ENCODE data around the gene ARHGAP26.
"Not testable (repeated sequence)": the region's sequence is repeated elsewhere in the genome, so short reads cannot be mapped to it uniquely, and the experiment has no call there.

Gene ARHGAP26

DNA sequence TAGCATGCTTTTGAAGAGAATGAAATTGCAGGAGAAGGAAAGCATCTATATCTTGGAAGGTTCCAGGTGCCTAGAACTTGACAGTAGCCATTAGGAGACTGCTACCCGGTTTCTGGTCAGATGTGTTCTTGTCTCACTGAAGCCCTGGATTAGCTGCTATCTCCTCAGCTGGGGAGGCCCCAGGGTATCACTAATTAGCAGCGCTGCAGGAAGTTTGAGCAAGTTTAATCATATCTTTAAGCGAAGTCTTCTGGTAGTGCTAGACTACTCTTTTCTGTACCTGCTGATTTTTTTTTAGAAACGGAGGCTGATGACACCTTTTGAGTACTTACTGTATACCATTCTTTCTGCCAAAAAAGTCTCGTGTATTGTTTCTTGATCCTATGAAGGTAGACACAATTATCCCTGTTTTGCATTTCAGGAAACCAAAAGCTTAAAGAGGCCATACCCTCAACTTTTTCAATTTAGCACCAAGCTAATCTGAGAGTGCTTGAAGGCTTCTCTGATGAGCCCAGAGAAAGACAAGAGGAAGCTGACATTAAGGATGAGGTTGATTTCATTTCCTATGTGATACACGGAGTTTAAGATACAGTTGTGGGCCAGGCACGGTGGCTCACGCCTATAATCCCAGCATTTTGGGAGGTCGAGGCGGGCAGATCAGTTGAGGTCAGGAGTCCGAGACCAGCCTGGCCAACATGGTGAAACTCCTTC lies 201.3 kb downstream of the ARHGAP26 start:
- no peak for DNase-seq

DNA sequence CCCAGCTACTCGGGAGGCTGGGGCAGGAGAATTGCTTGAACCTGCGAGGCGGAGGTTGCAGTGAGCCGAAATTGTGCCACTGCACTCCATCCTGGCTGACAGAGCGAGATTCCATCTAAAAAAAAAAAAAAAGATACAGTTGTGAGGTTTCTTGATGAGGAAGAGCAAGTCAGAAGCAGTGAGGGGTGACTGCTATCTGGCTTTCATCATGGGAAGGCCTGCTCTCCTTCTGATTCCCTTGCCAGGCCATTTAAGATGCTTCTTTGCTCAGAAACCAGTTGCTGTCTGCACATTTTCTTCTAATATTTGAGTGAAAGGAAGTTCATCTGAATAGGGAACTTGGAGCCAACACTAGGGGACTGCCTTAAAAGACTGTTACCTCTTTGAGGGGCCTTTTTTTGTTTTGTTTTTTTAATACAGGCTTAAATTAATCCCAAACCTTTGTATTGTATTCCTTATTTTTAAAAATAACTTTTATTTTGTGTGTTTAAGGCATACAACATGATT lies 201.9 kb downstream of the ARHGAP26 start:
- DNase-seq, result no peak

DNA sequence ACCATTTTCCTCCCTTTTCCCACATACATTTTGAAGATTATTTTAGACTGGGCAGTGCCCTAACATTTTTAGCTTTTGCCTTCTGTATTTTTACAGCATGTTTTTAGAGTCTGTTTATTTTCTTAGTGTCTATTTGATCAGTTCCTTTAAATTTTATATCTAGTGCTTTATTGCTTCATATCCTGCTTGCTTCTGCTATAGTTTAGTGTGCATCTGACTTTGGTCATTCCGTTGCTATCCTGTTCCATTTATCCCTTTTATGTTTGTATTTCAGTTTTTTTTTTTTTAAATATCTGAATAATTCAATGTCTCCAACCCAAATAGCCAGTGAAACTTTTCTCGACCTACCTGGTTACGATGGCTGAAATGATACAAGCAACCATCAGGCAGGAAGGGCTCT lies 203.8 kb downstream of the ARHGAP26 start:
- DNase-seq, result no peak

DNA sequence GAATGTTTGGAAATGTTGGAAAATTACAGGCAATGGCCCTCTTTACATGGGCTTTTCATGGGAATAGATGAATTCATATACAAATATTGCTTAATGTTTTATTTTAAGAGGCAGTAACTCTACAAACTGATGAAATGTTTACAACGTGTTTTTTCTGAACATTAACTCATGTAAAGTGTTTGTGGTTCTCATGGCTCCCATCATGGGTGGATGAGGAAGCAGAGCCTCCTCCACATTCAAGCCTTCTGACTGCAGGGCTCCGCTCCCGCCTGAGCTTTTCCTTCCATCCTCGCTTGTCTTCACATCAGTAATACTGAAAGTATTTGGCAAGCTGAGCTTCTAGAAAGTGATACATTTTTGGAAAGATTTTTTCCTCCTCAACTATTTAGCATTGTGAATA lies 204.2 kb downstream of the ARHGAP26 start:
- no peak for DNase-seq

DNA sequence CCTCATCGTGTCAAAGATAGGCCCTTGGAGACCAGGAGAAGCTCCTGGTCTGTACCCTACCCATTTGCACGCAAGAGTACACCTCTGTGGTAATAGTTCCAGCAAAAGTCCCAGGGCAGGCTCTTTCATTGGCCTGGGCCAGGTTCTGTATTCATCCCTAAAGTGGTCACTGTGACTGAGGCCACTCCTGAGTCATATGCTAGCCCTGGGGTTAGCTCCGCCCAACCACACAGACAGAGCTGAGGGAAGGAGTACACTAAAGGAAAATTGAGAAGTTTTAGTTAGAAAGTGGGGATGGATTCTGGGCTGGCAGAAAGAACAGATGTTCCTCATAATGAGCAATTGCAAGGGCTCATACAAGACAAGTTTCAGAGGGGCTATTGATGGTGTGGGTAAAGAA lies 206.7 kb downstream of the ARHGAP26 start:
- DNase-seq, result no peak

DNA sequence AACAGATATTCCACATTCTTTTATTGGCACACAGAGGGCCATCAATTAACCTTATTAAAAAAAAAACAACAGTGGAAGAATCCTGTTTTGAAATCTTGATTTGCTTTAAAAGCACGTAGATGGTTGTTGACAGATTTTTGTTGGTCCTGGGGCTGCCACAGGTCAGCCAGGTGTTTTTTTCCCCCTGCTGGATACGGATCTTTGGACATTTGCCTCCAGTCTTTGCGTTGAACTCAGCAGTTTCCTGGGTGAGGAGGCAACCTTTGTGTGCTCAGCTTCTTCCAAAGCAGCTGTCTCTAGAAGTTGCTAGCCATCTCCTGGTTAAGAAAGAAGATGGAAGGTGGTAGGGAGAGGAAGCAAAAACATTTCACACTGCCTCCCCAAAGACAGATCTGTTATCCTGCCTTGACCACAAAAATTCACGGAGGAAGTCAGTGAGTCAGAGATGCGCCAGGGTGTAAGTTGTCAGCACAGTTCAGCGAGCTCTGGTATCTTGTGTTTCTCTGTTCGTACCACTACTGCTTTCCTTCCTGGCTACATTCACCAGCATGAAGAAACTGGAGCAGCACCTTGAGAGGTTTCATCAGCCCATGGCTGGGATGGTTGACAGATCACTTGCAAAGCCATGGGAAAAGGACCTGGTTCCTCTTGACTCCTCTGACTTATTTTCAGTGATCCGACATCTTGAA lies 207.3 kb downstream of the ARHGAP26 start:
- no peak for DNase-seq

DNA sequence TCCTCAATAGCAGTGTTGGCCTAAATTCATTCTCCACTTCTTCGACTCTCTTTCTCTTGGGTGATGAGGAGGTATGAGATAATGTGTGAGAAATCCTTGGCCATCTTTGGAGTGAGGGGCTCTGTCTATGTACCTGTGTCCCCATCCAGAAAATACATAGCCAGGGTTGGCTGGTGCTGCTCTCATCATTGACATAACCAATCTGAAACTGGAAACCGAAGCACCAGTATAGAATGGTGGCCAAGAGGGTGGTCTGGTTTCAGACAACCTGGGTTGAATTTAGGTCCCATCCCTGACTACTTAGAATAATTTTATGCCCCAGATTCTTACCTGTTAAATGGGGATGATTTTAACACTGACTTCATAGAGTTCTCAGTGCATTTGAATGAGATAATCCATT lies 208.1 kb downstream of the ARHGAP26 start:
- no peak for DNase-seq

DNA sequence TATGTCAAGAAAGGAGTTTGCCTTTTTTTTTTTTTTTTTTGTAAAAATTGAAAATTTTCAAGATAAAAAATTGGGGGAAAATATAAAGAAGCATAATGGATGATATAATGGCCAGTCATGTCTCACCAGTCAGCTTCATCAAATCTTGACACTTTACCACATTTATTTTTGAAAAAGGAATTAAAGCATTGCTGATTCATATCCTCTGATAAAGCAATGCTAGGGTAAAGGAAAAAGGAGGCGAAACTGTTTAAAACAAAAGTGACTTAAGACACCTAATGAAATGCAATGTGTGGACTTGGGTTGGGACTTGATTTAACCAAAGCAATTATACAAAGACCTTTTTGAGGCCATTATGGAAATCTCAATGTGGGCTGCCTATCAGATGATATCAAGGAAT lies 208.5 kb downstream of the ARHGAP26 start:
- DNase-seq, result no peak

DNA sequence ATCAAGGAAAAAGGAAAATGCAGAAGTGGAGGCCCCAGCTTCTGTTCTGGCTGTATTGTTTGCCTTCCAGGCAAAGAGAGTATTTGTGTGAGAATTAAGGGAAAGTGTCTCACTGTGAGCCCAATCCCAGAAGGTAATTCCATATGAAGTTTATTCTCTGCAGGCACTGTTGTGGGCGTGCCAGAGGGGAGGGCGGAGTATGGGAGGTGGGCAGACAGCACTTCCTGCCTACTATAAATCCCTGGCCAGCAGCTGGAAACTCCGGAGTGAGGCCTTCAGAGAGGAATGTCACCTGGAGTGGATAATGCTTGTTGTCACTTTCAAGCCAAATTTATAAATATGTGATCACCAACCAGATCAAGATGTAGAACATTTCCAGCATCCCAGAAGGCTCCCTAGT lies 209.5 kb downstream of the ARHGAP26 start:
- DNase-seq, result no peak

DNA sequence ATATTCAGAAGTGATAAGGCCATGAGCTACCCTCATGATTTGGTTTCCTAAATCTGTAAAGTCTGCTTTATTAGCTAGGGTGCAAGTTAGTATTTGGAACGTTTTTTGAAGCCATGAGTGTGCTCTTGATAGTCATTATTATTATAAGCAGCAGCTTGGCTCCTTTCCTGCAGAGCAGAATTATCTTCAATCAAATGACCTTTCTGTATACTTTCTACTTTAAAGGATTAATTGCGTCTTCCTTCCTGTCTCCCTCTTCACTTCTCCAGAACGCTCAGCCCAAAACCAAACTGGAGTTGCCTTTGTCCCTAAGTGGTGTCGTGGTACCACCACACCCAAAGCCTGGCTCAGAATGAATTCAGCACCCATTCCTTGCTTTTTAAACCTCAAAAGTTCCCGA lies 211.3 kb downstream of the ARHGAP26 start:
- no peak for DNase-seq

DNA sequence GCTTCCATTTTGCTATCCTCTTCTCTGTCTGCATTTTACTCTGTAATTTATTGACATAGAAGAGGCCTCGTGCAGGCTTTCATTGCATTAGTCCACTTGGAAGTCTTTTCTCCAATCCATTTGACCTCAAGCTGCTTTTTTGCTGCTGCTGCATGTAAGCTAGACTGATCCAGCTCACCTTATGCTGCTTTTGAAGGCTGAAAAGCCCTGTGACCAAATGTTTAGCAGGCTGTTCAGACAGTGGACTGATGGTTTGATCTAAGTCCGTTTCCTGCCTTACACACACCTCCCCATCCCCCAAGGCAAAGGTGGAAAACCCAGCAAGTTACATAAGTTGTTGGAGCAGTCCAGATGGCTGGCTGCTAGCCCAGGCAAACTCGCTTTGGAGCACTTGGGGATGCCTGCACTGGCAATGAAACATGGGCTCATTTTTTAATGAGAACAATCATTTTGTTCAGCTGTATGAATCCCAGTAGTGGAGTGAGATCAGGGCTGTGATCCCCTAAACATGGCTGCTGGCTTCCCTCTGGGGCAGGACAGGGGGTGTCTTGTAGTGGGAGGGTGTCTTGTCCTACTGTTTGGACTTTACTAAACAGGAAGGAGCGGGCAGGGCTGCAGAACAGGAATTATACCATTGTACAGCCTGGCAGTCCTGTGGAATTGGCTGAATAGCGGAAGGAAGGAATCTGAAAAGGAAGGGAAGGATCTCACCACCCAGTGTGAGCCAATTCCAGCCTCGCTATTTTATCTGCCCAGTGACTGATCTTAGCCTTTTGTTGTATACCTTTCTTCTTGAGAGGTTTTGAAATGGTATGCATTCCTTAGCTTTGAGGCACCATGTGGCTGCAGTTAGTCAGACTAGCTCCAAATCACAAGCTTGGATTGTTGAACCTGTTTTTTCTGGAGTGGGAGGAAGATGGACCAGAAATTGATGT lies 212.0 kb downstream of the ARHGAP26 start:
- no peak for DNase-seq

DNA sequence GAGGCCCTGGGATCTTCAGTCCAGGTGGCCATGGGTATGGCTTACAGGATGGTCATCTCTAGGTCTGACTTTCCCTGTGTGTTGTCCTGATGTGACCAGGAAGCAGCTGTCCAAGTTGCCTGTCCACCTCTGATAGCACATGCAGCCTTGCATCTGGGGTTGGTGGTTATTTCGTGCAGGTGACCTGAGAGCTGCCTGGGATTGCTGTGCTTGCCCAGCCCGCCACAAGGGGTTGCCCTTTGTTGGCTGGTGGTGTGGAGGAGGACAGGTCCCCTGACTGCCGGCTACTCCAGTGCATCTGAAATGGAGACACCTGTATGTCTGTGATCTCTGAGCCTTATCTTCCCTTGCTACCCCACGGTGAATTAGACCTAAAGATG lies 212.6 kb downstream of the ARHGAP26 start:
- no peak for DNase-seq

DNA sequence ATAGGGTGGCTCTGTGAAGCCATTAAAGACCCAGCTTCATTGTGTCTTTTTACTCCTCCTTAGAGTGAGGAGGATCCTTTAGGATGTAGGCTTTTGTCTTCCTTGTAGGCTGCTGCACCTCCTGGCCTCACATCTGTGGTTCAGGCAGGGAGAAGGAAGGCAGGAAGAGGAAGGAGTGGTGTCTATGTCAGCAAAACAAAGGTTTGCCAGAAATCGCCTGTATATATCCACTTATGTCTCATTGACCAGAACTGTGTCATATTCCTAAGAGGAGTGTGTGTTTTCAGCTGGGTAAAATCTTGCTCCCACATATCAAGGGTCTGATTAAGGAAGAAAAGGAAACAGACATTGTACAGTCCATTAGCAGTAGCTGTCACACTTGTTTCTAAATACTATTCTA lies 213.8 kb downstream of the ARHGAP26 start:
- no peak for DNase-seq

DNA sequence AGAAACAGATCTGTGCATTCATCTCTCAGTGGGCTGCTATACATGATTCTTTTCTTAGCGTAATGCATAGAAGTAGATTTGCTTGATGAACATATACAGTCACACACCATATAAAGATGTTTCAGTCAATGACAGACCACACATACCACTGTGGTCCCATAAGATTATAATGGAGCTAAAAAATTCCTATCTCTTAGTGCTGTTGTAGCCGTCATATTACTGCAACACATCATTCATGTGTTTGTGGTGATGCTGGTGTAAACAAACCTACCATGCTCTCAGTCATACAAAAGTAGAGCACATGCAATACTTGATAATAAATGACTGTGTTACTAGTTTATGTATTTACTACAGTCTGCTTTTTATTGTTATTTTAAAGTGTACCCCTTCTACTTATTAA lies 214.3 kb downstream of the ARHGAP26 start:
- no peak for DNase-seq

DNA sequence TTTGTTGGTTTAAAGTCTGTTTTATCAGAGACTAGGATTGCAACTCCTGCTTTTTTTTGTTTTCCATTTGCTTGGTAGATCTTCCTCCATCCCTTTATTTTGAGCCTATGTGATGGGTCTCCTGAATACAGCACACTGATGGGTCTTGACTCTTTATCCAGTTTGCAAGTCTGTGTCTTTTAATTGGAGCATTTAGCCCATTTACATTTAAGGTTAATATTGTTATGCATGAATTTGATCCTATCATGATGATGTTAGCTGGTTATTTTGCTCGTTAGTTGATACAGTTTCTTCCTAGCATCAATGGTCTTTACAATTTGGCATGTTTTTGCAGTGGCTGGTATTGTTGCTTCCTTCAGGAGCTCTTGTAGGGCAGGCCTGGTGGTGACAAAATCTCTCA lies 219.1 kb downstream of the ARHGAP26 start:
- not testable (repeated sequence) for DNase-seq

DNA sequence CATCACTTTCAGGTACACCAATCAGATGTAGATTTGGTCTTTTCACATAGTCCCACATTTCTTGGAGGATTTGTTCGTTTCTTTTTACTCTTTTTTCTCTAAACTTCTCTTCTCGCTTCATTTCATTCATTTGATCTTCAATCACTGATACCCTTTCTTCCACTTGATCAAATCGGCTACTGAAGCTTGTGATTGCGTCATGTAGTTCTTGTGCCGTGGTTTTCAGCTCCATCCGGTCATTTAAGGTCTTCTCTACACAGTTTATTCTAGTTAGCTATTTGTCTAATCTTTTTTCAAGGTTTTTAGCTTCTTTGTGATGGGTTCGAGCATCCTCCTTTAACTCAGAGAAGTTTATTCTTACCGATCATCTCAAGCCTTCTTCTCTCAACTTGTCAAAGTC lies 219.9 kb downstream of the ARHGAP26 start:
- not testable (repeated sequence) for DNase-seq

DNA sequence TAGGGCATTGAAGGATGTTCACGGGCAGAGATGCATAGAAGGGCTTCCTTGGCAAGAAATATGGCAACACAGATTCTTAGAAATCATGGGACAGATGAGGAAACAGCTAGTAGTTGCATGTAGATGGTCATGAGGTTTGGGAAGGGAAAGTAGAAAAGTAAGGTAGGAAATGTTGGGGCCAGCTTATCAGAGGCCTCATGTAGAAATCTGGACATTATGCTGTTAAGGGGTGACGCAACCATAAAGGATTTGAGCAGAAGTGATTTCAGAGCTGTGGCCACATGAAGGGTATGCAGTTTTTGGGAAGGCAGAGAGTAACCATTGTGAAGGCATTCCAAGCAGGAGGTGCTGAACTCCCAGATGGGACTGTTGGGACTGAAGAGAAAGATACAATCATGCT lies 224.0 kb downstream of the ARHGAP26 start:
- DNase-seq, result no peak

DNA sequence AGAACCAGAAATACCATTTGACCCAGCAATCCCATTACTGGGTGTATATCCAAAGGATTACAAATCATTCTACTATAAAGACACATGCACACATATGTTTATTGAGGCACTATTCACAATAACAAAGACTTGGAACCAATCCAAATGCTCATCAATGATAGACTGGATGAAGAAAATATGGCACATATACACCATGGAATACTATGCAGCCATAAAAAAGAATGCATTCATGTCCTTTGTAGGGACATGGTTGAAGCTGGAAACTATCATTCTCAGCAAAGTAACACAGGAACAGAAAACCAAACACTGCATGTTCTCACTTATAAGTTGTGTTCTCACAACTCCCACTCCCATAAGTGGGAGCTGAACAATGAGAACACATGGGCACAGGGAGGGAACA lies 225.4 kb downstream of the ARHGAP26 start:
- DNase-seq, result not testable (repeated sequence)

DNA sequence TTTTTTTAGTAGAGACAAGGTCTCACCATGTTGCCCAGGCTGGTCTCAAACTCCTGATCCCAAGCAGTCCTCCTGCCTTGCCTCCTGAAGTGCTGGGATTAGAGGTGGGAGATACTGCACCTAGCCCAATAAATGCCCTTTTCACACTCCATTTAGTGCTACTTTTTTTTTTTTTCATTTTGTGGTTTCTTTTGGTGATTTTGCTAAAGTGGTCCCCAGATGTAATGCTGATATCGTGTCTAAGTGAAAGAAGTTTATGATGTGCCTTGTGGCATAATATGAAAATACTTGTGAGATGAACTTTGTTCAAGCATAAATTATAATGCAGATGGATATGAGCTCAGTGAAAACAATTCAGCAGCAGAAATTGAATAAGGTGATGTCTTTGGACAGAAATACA lies 227.4 kb downstream of the ARHGAP26 start:
- DNase-seq, result no peak

DNA sequence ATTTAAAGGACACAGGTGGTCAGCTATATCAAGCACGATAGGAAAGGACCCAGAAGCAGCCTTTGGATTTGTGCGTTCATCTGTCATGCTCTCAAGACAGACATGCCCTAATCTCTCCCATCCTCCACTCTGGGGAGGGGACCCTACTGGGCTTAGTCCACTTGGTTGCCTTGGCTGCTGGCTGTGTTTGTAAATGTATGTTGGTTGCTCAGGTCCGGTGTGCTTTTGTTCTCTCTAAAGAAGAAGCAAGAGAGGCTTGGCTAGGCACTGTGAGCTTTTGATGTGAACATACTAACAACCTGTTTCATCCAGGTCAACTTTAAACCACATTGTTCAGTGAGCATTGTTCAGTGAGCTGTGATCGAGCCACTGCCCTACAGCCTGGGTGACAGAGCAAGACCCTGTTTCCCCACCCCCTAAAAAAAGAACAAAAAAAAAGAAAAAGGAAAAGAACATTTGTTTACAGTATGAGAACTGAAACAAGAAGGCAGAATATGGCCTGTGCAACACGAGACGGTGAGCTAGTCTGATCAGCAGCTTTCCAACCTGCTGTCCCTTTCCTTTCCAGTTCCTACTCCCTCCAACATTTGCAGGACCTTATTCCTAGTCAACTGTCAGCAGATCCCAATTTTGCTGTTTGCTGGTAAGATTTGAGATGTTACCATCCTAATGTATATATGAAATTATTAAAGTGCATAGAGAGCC lies 228.3 kb downstream of the ARHGAP26 start:
- no peak for DNase-seq

DNA sequence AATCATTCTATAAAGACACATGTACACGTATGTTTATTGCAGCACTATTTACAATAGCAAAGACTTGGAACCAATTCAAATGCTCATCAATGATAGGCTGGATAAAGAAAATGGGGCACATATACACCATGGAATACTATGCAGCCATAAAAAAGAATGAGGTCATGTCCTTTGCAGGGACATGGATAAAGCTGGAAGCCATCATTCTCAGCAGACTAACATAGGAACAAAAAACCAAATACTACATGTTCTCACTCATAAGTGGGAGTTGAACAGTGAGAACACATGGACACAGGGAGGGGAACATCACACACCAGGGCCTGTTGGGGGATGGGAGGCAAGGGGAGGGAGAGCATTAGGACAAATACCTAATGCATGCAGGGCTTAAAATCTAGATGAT lies 230.4 kb downstream of the ARHGAP26 start:
- DNase-seq, result not testable (repeated sequence)

DNA sequence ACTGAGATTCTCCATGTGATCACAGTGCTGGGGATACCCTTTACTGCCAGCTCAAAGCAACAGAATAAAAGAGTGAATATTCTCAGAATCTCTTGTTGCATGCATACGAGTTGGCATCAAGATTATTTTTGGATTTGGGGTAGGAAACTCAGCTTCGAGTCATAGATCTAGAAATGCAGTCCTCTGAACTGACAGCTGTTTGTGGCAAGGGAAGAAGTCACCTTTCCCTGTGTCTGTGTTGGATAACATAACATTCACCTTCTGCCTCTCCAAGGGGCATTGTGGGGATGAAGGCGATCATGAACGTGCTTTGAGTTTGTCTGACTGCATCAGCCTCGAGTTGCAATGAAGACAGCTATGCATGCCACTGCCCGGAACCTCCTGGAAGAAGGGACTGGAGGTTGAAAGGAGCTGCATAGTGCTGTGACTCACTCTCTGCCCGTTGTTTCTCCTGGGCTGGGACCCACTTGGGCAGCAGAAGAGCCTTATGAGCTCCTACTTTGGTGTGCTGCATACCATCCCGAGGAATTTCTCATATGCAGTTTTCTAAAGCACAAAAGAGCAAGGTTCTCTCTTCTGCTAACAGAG lies 231.7 kb downstream of the ARHGAP26 start:
- DNase-seq, result no peak
